GM21737 (cell line): ENCODE results near the gene NUTM2F.
"Not testable (repeated sequence)": the region's sequence is repeated elsewhere in the genome, so short reads cannot be mapped to it uniquely, and the experiment has no call there.

Experiments used
- ATAC-seq: cut with Tn5 transposase; IDR thresholded peaks from one replicate; pipeline ENCODE4 v1.9.1; 2021; ENCODE audit warnings: mild to moderate bottlenecking, moderate library complexity; ENCODE audit not compliant: unreplicated experiment

Gene NUTM2F, protein sequence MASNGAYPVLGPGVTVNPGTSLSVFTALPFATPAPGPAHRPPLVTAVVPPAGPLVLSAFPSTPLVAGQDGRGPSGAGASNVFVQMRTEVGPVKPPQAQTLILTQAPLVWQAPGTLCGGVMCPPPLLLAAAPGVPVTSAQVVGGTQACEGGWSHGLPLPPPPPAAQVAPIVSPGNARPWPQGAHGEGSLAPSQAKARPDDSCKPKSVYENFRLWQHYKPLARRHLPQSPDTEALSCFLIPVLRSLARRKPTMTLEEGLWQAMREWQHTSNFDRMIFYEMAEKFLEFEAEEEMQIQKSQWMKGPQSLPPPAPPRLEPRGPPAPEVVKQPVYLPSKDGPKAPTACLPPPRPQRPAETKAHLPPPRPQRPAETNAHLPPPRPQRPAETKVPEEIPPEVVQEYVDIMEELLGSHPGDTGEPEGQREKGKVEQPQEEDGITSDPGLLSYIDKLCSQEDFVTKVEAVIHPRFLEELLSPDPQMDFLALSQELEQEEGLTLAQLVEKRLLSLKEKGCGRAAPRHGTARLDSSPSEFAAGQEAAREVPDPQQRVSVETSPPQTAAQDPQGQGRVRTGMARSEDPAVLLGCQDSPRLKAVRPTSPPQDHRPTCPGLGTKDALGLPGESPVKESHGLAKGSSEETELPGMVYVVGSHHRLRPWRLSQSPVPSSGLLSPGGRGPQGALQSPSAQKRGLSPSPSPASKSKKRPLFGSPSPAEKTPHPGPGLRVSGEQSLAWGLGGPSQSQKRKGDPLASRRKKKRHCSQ

DNA sequence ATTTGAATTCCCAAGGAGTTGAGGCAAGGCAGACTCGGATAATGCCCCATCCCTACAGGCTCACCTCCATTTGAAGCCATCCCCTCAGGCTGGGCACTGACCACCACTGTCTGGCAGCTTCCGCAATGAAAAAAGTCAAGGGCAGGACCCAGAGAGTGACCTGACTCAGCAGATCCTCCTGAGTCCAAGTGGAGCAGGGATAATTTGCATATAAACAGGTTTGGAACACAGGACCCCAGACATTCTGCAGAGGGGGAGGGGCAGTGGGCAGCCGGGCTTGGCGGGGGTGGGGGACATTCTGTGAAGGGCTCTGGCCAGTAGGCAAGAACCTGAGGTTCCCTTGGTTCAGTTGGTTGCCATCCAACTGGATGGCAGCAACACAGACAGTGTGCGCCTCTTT, at the start of gene NUTM2F:
TSS of gene NUTM2F (minus strand) at position 101 of the 400 bp plus-strand sequence. CDS start at position 80, 21 bp downstream.
- ATAC-seq, result not testable (repeated sequence)

DNA sequence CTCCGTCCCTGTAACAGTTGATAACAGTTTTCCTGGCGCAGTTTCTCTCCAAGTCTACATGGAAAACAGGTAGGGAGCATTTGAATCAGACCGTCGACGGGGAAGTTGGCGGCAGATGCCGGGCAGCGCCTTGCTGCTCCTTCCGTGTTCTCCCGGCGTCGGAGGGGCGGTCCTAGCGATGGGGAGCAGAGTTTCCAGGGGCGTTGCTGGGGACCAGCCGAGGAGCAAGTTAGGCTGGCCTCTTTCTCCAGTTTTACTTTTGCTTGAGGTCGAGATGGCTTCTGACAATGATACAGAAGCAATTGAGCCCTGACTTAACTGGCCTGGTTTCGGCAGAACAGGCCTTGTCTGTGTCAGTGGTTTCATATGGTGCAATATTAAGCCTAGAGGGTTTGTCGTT, 46.8 kb upstream of the NUTM2F start:
- ATAC-seq, result peak; percentile 59

DNA sequence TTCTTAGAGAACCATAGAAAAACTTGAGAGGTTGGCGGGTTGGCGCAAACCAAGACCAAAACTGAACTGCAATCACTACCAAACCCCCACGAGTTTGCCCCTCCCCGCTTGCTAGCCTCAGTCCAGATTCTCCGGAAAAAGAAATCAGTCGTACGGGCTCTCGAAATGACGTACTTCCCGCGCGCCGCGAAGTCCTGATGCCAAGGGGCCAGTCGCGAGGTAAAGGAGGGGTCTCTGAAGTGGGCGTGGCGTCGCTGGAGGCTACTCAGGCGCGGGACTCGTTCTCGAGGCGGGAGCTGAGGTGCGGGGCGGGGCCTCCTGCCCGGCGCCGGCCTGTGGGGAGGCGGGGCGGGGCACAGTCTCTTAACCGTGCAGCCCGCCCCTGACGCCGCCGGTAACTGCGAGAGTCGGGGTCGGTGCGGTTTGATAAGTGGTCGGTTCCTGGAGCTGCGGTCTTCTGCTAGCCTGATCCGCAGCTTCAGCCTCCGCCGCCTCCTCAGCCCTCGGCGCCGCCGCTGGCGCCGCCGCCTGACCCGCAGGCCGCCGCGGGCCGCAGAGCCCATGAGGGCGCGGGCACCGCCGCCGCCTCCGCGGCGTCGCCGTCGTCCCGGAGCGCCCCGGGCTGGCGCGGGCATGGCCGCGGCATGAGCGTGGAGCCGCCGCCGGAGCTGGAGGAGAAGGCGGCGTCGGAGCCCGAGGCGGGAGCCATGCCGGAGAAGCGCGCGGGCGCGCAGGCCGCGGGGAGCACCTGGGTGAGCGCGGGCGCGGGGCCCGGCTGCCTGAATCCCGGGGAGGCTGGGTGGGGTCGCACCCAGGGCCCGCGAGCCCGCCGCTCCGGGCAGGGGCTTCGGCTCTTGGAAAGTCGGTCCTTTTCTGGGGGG, 46.0 kb upstream of the NUTM2F start:
- peak; percentile 77 for ATAC-seq

DNA sequence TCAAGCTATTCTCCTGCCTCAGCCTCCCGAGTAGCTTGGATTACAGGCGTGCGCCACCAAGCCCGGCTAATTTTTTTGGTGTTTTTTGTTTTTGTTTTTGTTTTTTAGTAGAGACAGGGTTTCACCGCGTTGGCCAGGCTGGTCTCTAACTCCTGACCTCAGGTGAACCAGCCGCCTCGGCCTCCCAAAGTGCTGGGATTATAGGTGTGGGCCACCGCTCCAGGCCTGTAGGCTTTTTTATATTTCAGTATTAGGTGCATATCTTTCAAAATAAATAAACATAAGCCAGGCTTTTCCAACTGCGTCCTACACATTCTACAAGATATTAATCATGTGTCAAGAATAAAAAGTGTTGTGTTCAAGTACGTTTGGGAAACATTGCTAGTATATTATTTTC, 45.3 kb upstream of the NUTM2F start:
- ATAC-seq, result not testable (repeated sequence)

DNA sequence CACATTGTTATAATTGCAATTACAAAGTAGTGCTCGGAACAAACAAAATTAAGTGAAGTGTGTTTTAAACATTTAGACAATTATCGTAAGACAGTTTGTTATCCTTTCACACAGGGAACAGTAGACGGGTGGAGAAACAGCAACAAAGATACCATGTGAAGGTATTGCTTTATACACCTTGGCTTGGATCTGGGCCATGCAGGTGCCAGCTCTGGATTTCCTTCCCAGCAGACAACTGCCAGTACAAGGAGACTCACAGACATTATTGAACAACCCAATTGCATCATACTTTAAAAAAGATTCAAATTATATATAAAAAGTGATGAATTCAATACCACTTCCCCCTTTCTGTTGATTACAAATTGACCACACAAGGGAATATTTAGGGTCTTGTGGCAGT, 41.8 kb upstream of the NUTM2F start:
- not testable (repeated sequence) for ATAC-seq

DNA sequence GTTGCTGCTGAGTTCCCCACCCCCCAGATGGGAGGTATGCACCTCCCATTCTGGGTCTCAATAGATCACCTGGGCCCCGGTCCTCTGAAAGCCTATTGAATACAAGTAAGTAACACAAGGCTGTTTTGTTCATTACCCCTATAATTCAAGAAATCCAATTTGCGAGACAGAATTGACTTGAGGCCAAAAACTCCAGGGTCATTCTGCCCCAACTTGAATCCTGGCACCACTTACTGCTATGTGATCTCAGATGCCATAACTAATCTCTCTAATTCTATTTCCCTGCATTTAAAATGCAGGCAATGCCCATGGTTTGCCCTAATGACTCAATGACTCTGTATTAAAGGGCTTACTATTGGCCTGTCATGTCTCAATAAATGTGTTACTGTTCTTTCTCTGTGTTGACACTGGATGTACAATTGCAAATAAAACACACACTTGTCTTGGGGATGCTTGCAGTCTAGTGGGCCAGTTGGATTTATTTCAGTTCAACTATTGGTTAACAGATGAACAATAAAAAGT, 35.7 kb upstream of the NUTM2F start:
- not testable (repeated sequence) for ATAC-seq

DNA sequence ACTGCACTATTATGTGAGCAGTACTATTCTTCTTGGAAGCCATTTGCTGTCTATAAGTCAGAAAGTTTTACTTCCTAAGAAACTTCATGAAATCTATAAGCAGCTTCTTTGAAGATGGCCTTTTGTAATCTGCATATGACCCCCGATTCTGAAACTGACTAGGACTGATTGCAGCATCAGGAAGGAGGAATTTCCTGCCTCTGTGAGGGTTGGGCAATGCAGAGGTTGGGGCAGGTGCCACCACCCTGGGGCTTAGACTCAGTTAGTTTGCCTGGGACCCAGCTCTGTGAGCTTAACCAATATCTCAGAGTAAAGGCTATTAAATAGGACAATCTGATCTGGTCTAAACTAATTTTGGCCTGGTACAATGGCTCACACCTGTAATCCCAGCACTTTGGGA, 28.7 kb upstream of the NUTM2F start:
- not testable (repeated sequence) for ATAC-seq

DNA sequence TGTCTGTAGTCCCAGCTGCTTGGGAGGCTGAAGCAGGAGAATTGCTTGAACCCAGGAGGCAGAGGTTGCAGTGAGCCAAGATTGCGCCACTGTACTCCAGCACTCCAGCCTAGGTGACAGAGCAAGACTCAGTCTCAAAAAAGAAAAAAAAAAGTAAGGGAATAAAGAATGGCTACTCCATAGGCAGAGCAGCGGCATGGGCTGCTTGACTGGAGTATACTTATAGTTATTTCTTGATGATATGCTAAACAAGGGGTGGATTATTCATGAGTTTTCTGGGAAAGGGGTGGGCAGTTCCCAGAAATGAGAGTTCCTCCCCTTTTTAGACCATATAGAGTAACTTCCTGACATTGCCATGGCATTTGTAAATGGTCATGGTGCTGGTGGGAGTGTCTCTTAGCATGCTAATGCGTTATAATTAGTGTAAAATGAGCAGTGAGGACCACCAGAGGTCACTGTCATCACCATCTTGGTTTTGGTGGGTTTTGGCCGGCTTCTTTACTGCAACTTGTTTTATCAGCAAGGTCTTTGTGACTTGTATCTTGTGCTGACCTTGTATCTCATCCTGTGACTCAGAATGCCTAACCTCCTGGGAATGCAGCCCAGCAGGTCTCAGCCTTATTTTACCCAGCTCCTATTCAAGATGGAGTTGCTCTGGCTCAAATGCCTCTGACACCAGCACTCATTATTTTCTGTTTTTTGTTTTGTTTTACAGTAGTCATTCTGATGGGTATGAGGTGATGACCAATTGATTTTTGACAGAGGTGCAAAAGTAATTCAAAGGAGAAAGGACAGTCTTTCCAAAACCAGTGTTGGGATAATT, 23.7 kb upstream of the NUTM2F start:
- not testable (repeated sequence) for ATAC-seq

DNA sequence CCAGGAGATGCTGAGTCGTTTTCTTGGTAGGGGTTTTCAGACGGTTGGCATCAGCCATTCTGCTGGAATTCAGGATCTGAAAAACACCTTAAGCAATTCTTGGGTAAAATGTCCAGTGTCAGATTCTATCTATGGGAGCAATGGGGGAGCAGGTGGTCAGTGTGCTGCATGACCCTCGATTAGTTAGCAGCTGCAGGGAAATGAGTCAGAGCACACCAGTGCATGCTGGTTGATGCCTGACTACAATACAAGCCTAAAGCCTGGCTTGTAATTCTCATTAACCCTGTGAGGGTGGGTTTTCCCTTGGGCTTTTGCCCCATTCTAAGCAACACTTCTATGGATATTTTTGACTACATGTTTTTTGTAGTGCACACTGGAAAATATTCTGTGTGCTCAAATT, 20.3 kb upstream of the NUTM2F start:
- not testable (repeated sequence) for ATAC-seq

DNA sequence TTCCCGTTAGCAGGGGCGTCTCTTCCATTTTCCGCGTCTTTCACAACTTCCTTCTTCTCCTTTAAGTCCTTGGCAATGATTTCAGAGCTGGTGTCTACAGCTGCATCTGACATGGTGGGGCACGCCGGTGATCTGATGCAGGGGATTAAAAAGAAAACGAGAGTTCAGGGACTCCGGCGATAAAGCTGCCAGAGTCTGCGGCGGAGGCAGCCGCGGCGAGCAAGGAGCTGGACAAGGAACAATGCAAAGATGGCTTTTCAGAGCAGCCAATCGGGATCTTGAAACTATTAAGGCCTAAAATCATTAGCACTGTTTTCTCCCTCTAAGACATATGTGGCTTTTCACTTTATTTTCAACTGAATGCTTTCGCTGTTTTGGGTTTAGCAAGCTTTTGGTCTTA, 19.0 kb upstream of the NUTM2F start:
- not testable (repeated sequence) for ATAC-seq

DNA sequence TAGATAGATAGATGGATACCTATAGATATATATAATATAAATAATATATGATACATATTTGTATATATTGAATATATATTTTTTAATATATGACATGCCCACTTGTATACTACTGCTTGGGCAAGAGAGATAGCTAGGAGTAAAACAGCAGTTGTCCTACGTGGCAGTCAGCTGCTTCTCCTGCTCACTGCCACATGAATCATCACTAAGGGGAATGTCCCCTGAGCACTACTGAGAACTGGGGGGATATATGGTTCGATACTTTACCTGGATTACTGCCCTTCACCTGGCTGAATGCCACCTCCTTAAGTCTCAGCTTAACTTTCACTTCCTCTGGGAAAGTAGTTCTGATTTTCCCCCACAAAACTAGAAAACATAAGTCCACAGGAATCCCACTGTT, 13.3 kb upstream of the NUTM2F start:
- not testable (repeated sequence) for ATAC-seq

DNA sequence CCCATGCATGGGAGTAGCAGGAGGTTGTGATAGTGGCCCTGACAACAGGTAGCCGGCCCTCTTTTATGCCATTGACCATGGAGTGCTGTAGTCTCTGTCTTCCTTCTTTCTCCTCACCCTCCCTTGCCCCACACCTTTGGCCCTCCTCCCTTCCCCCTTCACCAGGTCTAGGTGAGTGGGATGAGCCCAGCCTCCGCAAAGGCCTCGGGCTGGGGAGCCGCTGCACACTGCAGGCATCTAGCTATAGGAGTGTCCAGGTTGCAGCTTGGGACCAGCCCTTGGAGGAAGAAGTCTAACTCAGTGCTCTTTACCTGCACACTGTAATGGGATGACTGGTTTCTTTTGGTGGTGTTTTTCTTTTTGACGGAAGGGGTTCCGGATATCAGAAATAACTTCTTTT, 12.3 kb upstream of the NUTM2F start:
- ATAC-seq, result not testable (repeated sequence)

DNA sequence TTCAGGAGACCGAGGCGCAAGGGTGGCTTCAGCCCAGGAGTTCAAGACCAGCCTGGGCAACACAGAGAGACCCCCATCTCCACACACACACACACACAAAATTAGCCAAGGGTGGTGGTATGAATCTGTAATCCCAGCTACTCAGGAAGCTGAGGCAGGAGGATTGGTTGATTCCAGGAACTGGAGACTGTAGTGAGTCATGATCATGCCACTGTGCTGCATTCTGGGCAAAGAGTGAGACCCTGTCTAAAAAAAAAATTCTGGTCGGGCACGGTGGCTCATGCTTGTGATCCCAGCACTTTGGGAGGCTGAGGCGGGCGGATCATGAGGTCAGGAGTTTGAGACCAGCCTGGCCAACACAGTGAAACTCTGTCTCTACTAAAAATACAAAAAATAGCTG, 11.2 kb upstream of the NUTM2F start:
- not testable (repeated sequence) for ATAC-seq

DNA sequence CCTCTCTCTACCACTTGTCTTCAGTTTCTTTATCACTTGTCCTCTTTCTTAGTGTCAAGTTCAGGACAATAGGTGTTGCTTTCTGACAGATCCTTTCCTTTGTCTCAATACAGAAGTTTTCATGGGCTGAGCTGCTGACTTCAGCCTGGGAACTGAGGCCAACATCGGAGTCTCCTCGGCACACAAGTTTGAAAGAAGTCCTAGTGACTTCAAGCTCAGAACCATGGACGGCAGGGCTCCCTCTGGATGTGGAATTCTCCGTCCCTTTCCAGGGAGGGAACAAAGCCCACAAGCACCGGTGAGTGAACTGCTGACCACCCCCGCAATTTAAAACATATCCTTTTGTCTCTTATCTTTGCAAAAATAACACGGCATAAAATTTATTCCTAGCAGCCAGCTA, 10.3 kb upstream of the NUTM2F start:
- not testable (repeated sequence) for ATAC-seq

DNA sequence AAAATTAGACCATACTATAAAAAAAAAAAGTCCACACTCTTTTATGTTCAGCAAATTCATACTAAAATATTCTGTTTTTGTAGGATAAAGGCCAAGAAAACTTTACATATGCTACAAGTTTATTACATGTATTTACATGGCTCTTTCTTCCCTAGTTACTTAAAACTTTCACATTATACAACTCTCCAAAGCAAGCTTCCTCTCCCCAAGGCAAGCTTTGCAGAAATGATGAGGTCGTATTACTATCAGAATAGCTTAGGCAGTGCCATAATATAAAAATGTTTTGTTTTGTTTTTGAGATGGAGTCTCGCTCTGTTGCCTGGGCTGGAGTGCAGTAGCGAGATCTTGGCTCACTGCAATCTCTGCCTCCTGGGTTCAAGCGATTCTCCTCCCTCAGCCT, 8.0 kb upstream of the NUTM2F start:
- not testable (repeated sequence) for ATAC-seq

DNA sequence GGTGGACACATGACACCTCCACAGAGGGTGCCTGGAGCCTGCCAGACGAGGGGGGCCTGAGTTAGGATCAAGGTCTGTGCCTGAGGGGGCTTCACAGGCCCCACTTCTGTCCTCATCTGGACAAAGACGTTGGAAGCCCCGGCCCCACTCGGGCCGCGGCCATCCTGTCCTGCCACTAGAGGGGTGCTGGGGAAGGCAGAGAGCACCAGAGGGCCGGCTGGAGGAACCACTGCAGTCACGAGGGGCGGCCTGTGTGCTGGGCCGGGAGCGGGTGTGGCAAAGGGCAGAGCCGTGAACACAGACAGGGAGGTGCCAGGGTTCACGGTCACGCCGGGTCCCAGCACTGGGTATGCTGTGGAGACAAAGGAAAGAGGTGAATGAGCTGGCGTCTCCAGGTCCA, 2.9 kb downstream of the NUTM2F start:
- not testable (repeated sequence) for ATAC-seq

DNA sequence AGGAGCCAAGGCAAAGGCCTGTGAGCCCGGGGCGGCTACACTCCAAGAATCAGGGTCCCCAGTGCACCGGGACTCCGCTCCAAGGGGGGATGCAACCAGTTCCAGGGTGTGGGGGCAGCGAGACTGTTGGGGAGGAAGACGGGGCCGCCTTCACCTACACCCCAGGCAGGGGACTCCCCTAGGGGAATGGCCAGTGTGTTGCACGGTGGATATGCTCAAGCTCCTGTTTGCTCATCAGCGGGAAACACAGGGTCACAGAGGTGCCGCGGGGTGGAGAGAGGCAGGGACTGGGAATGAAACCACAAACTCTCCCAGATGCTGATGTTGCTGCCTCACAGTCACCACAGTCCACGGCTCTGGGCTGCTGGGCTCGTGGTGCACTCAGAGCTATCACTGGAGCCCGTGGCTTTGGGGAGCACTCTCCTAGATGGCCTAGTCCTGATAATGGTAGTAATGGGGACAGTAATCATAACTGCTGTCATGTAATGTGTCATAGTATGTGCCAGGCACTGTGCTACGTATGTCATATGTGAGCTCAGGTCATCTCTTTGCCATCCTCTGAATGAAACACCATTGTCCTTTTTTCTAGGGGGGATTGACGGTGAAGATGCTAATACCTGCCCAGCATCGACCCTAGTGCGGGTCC, 5.2 kb downstream of the NUTM2F start:
- ATAC-seq, result not testable (repeated sequence)

DNA sequence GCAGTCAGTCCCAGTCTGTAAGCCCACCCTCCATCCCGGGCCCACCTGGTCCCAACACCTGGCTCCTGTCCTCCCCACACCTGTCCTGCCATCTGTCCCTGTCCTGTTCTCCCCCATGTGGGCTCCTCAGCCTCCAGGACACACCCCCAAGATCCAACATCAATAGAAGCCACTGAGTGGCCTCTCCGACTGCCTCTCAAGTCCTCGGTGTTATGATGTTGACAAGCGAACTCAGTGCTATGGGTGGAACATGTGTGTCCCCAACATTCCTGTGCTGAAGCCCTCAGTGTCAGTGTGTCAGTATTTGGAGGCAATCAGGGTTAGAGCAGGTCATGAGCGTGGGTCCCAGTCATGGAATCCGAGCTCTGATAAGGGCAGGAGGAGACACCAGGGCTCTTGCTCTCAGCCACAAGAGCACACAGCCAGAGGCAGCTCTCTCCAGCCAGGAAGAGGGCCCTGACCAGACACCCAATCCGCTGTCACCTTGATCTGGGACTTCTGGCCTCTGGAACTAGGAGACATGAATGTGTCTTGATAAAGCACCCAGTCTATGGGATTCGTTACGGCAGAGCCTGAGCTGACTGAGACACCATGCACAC, 6.0 kb downstream of the NUTM2F start:
- ATAC-seq, result not testable (repeated sequence)
